SIG-M5 (cell line): Measurements from ENCODE around the gene NKX6-1.

Source experiments
- DNase-seq: peaks from one replicate; lab custom pipeline; 2025; lab: John Stamatoyannopoulos, UW

The NKX6-1 gene

GRCh38 chr4:84498935-84499623 is at the start of gene NKX6-1:
TSS of gene NKX6-1 (minus strand) at chr4:84499292. CDS start at chr4:84498228, 1,064 bp downstream.
- no peak for DNase-seq

GRCh38 chr4:84547211-84547610 is 48.1 kb upstream of the NKX6-1 start:
- no peak for DNase-seq

- DNase-seq, result no peak
Observed at GRCh38 chr4:84545093-84545492, 46.0 kb upstream of the NKX6-1 start.

- DNase-seq, result no peak
Observed at GRCh38 chr4:84535901-84536300, 36.8 kb upstream of the NKX6-1 start.

- no peak for DNase-seq
Observed at GRCh38 chr4:84531689-84532088, 32.6 kb upstream of the NKX6-1 start.

- DNase-seq, result no peak
Observed at GRCh38 chr4:84530871-84531270, 31.8 kb upstream of the NKX6-1 start.

GRCh38 chr4:84530454-84530853 is 31.4 kb upstream of the NKX6-1 start:
- no peak for DNase-seq

- no peak for DNase-seq
Observed at GRCh38 chr4:84529169-84529751, 30.2 kb upstream of the NKX6-1 start.

GRCh38 chr4:84527391-84527790 is 28.3 kb upstream of the NKX6-1 start:
- DNase-seq, result no peak

GRCh38 chr4:84515075-84515474 is 16.0 kb upstream of the NKX6-1 start:
- no peak for DNase-seq

GRCh38 chr4:84512277-84512676 is 13.2 kb upstream of the NKX6-1 start:
- no peak for DNase-seq

GRCh38 chr4:84511703-84512102 is 12.6 kb upstream of the NKX6-1 start:
- no peak for DNase-seq

GRCh38 chr4:84507941-84508340 is 8.8 kb upstream of the NKX6-1 start:
- no peak for DNase-seq

GRCh38 chr4:84504821-84505220 is 5.7 kb upstream of the NKX6-1 start:
- no peak for DNase-seq

GRCh38 chr4:84503495-84504437 is 4.7 kb upstream of the NKX6-1 start:
- no peak for DNase-seq

- DNase-seq, result no peak
Observed at GRCh38 chr4:84502955-84503373, 3.9 kb upstream of the NKX6-1 start.

- DNase-seq, result no peak
Observed at GRCh38 chr4:84502333-84502954, 3.4 kb upstream of the NKX6-1 start.

GRCh38 chr4:84501721-84502267 is 2.7 kb upstream of the NKX6-1 start:
- no peak for DNase-seq

- no peak for DNase-seq
Observed at GRCh38 chr4:84501202-84501503, 2.1 kb upstream of the NKX6-1 start.

- DNase-seq, result no peak
Observed at GRCh38 chr4:84500386-84501201, 1.5 kb upstream of the NKX6-1 start.

- no peak for DNase-seq
Observed at GRCh38 chr4:84499624-84499982, 511 bp upstream of the NKX6-1 start.
